Measurements from ENCODE around the gene FAM174C.
"Not testable (repeated sequence)": the region's sequence is repeated elsewhere in the genome, so short reads cannot be mapped to it uniquely, and the experiment has no call there.

The FAM174C gene

DNA sequence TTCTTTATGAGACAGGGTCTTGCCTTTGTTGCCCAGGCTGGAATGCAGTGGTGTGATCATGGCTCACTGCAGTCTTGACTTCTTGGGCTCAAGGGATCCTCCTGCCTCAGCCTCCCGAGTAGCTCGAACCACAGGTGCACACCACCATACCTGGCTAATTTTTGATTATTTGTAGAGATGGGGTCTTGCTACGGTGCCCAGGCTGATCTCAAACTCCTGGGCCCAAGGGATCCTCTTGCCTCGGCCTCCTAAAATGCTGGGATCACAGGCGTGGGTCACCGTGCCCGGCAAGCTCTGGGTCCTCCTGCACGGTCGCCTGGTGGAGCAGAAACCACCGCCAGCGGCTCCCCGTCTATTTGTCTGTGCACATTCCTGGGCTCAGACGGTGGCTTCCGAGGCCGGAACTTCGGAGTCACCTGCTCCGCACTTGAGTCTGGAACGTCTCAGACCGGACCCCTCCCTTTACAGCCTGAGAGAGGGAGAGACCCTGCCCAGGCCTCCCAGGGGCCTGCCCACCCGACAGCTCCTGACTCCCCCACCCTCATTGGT, 32.5 kb downstream of the FAM174C start:
- DNase-seq, result no peak

DNA sequence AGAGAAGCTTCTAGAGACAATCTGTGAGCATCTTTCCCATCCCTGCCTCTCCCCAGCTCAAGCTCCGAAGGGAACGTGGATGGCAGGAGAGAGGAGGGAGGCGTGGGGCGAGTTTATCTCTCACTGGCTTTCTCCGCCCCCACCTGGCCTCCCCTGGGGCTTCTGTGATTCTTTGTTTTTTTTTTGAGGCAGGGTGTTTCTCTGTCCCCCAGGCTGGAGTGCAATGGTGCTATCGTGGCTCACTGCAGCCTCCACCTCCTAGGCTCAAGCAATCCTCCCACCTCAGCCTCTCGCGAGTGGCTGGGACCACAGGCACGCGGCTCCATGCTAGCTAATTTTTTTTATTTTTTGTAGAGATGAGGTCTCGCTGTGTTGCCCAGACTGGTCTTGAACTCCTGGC, 33.4 kb downstream of the FAM174C start:
- no peak for DNase-seq

DNA sequence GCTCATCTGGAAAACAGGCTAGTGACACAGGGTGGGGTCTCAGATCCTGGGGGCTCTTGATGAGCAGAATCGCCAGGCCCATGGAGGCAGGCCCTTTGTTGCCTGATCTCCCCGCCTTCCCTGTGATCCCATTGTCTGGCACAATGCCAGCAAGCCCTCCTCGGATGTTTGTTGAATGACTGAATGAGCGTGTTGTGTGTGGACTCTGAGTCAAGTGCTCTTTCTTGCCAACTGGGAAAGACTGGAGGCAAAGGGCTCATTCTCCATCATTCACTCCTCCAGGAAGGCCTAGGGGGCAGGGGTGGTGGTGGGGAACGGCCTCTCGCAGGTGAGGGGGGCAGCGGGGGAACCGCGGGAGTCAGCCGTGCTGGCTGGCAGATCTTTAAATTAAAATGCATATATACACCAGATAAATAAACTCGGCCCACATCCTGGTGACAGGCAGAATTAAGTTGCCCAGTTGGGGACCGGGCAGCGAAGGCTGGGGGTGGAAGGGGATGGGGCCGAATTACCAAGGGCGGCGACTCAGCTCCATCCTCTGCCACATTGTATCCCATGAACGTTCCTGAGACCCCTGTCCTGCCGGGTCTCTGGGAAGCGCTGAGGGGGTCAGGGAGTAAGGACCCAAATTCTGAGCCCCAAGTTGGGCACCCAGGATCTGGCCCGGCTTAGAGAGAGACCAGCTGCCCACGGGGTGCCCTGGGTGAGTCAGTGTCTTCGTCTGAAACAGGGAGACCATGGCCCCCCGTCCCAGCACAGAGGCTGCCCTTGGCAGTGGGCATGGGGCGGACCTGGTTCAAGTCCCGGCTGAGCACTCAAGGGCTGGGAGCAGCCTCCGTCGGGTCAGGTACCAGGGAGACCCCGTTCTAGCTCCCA, 34.9 kb downstream of the FAM174C start:
- DNase-seq, result no peak

DNA sequence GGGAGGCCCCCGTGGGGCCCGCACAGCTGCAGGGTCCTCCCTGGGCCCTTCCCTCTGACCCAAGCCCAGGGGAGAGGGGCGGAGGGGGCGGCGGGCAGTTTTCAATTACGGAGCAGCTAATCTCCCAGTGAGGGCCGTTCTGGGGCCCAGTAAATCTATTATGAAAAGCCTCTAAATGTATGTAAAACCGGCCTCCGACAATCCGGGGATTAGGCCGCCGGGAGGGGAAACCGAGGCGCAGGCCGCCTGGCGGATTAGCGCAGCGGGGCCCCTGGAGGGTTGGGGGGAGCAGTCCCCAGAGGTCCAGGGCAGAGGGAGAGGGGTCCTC, 35.5 kb downstream of the FAM174C start:
- no peak for DNase-seq

DNA sequence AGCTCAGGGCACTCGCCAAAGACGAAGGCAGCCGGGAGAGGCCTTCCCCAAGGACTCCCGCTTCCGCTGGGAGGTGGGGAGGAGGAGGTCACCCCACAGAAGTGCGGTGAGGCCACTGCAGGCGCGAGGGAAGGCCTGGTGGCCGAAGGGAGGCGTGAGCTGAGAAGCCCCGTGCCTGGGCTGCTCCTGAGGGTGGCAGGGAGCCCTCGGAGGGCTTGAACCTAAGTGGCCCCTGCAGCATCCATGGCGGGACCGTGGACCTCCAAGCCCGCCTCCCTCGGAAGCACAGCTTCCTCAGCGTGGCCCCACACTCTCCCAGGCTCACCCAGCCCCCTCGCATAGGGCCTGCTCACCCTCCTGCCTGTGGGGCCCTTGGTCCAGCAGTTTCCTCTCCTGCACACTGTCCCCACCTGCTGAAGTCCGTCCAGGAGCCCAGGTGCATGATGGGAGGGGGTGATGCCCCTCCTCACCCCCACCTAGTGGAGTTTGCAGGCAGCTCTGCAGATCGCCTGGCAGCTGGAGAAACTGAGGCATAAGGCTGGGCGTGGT, 36.3 kb downstream of the FAM174C start:
- DNase-seq, result no peak

DNA sequence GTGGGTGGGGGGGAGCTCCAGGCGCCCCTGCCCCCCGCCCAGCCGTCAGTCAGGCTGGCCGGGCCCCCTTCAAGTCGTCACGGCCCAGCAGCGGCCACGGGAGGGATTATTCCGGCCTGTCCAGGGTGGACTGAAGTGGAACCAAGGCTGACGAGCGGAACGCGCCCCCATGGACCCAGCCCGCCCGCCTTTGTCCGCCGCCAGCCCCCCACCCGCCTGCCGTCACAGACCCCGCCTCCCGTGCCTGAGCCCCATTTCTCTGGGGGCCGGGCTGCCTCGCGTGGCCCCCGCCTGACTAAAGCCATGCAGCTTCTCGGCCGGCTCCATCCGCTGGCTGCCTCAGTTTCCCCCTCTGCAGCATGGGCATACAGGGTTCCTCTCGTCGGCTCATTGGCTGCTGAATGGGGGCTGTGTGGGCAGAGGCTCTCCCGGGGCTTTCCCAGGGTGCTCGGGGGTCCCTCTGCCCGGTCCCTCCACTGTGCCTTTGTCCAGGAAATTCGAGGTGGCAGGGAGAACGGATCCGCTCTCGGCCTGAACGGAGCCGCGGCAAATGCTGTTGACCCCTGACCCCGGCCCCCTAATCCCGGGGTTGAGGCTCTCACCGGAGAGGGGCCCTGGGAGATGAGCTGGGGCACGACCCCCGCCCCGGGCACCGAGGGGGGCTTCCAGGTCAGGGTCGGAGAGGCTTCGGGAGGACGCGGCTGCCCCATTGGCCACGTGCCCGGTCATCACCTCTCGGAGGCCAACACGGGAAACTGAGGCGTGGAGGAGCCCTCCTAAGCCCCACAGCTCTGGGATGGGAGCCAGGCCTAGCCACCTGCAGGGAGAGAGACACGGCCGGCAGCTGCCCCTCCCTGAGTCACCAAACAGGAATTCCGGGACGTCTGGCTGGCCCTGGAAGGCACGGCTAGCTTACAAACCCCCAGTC, 37.7 kb downstream of the FAM174C start:
- DNase-seq, result no peak

DNA sequence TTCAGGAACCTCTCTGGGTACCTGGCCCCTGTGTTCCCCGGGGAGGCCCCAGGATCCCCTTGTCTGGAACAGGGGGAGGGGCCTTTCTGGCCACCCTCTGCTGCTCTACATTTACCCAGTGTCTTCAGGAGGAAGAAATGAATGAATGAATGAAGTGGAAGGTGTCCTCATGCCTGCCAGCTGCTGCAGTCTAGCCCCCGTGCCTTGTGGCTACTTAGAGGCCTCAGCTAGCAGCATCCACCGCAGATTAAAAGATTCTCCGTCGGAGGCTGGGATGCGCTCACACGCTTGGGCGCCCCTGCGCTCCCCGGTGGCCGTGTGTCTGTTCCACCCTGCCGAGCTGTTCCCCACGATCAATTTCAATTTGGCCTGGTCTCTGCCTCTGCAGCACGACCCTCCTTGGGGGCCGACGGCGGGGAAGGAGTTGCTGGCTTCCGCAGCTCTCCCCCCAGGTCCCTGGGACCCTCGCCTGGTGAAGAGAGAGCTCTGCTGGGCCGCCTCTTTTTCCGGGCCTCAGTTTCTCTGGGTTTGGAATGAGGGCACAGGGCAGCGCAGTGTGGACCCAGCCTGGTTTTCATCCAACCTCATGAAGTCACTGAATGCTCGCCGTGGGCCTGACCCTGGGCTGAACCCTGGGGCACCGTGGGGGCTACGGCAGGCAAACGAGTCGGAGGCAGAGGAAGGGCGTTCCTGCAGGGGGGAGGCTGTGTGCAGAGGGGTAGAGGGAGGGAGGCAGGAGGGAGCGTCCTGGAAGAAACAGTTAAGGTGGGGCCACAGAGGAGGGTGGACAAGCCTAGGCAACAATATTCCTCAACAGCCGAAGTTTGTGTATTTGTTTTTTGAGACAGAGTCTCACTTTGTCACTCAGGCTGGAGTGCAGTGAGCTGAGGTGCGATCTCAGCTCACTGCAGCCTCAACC, 38.6 kb downstream of the FAM174C start:
- no peak for DNase-seq

DNA sequence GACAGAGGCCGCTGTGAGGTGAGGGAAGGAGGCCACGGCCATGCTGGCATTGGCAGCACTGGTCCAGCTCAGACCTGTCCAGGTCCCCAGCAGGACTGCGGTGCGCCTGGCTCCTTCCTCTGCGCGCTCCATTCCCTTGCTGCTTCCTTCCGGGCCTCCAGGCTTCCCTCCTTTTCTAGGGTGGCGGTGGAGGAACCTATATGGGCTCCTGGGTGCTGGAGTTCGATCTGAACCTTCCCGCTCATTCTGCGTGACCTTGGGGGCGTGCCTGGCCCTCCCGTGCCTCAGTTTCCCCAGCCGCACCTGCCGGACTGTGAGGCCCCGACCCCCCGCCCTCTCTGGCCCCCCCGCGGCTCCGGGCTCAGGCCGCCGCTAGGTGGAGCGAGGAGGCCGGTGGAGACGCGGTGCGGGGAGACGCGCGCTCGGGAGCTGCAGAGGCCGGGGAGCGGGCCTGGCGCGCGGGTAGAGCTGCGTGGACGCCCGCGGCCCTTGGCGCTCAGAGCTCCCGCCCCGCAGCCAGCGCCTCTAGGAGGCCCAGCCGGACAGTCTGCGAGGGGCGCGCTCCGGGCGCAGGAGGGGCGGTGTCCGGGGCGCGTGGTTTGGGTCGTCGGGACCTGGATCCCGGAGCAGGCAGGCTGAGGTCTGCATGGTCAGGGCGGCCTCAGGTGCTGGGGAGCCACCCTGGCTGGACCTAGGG, 40.3 kb downstream of the FAM174C start:
- peak; percentile 13 for DNase-seq

DNA sequence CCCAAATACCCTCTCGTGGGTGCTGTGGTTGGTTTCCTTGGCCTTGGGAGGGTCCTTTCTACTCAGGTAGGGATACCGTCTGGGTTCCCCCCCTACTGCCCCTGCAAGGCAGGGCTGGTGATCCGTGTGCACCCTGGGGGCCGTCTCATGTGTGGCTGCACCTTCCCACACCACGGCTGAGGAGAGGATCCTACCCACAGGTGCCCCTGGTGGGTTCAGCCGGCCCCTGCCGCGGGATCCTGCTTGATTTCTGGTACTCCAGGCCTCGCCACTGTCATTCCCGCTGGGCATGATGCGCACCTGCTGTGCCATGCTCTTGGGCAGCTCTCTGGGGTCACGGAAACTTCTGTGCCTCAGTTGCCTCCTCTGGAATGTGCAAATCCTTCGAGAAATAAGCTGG, 41.1 kb downstream of the FAM174C start:
- DNase-seq, result no peak

DNA sequence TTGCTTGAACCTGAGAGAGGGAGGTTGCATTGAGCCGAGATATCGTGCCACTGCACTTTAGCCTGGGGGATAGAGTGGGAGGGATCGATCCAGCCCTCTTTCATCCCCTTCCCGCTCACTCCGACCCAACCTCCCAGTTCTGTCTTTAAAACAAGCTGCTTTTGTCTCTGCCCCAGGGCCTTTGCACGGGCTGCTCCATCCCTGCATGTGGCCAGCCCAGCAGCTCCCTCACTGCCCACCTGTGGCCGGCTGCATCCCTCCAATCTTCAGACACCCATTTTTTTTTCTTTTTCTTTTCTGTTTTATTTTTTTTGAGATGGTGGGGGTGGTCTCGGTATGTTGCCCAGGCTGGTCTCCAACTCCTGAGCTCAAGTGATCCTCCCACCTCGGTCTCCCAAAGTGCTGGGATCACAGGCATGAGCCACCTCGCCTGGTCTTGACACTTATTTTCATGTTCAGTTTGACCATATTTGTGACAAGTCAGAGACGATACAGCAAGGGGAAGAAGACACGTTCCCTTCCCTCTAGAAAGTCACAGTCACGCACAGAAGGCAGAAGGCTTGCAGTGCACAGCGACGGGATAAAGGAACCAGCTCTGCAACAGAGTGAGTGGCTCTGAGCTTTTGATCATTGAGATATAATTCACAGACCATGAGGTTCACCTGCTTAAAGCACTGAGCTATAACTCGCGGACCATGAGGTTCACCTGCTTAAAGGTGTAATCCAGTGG, 42.1 kb downstream of the FAM174C start:
- DNase-seq, result no peak

DNA sequence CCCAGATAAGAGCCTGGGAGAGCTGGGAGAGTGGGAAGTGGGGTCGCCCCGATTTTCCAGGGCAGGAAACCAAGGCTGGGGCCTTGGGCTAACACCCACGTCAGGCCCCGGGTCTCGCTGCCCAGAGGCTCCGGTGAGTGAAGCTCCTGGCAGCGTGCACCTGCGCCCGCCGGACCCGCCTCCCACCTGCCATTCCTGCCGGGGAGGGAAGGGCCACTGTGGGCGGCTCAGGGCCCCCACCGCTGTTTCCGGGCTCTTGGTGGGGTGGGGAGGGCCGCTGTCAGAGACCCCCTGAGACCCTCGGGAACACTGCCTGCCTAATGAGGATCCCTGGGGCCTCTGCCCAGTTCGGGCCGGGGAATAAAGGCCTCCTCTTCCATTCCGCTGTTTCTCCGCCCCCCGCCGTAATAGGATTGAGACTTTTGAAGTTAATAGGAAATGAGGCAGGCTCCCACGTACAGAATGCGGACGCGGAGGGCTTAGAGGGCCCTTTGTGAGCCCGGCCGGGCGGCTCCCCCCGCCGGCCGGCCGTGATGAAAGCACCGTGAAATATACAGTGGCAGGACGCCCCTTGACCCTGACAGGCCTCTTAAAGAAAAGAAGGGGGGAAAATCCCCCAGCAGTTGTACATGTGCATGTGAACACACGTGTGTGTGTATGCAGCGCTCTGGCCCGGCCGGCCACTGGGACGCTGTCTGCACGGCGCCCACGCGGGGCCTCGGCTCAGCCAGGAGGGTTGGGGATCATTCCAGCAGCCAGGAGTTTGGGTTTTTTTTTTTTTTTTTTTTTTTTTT, 43.5 kb downstream of the FAM174C start:
- no peak for DNase-seq

DNA sequence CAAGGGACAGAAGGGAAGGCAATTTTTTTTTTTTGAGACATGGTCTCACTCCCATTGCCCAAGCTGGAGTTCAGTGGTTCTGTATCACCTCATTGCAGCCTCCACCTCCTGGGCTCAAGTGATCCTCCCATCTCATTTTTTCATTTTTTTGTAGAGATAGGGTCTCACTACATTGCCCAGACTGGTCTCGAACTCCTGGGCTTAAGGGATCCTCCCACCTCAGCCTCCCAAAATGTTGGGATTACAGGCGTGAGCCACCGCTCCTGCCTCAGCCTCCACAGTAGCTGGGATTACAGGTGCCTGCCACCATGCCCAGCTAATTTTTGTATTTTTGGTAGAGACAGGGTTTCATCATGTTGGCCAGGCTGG, 44.9 kb downstream of the FAM174C start:
- DNase-seq, result not testable (repeated sequence)

DNA sequence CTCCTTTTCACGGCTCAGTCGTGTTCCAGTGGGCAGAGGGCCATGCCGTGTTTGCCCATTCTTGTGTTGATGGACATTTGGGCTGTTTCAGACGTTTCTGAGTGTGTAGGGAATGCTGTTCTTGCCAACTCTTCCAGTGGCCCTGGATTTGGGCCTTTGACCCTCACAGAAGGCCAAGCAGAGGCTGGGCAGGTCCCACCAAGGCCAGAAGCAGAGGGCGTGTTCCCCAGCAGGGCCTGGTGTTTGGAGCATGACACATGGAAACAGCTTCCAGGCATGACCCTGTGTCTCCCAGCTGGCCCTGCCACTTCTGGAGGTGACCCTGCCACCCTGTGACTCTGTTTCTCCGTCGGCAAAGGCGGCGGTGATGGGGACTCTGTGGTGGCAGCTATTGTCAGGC, 46.2 kb downstream of the FAM174C start:
- DNase-seq, result no peak

DNA sequence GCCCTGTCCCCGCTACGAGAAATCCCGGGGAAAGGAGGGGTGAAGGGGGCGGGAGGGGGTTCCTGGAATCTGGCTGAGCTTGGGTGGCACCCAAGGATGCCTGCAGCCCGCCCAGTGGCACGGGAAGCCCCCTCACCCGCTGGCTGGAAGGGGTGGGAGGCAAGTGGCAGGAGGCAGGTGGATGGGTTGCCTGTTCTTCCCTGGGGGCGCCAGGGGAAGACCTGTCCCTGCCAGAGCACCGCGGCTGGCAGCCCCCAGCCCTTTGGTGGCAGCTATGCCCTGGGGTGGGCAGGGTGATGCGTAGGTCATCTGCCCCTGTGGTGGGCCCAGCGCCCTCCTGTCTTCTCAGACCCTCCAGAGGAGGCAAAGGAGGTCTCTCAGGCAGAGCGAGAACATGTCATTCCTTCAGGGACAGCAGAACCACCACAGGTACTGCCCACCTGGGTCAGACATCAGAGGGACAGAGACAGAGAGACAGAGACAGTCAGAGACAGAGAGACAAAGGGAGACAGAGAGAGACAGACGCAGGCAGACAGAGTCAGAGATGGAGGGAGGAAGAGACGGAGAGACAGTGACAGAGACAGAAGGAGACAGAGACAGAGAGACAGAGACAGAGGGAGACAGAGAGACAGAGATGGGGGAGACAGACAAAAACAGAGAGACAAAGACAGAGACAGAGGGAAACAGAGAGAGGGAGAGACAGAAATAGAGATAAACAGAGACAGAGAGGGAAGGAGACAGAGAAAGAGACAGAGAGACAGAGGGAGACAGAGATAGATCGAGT, 47.1 kb downstream of the FAM174C start:
- no peak for DNase-seq

DNA sequence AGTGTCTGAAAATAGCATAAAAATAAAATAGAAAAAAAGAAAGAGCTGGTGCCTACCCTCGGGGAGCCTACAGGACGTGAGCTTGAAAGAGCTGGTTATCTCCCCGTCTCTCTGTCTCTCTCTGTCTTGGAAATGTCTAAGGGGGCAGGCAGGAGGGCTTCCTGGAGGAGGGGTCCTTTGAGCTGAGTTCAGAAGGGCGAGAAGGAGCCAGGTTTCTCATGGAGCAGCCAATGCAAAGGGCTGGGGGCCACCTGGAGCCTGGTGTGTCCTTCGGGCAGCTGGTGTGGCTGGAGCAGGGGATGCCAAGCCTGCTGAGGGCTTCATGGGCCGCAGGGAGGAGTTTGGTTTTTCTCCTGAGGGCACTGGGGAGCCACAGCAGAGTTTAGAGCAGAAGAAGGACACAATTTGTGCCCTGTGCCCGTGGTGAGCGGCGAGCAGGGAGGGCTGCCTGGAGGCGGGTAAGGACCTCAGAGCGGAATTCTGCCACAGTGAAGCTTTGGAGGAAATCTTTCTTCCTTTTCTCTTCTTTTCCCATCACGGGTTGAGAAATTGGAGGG, 49.0 kb downstream of the FAM174C start:
- no peak for DNase-seq

DNA sequence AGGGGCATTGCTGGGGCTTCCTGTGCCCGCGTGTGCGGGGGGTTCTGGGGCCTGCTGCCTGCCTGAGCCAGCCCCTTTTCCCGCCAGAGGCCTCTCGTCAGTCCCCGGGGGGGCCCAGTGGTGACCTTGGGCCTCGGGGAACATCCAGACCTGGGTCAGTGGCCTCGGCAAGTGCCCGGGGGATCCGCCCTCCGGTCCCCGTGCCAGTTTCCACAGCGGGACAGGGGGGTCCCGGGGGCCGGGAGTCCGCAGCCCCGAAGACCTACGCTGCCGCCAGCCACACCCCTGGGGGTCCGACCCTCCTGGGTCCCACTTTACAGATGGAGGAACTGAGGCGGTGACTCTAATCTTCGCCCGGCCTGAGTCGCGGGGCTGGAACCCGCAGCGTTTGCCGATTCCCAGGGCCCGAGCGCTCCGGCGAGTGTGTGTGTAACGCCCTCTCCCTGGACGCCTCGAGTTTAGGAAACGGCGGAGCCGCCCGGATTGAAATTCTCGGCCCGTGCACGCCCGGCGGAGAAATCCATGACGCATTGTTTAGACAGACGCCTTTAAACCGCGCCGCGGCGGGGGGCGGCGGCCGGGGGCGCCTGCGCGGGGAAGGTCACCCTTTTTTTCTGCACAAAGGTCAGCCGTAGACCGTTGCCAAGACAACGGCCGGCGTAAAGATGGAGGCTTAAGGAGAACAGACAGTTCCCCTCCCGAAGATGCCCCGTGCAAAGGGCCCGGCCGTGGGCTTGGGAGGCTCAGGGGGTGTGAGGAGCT, 49.7 kb downstream of the FAM174C start:
- peak; percentile 26 for DNase-seq

DNA sequence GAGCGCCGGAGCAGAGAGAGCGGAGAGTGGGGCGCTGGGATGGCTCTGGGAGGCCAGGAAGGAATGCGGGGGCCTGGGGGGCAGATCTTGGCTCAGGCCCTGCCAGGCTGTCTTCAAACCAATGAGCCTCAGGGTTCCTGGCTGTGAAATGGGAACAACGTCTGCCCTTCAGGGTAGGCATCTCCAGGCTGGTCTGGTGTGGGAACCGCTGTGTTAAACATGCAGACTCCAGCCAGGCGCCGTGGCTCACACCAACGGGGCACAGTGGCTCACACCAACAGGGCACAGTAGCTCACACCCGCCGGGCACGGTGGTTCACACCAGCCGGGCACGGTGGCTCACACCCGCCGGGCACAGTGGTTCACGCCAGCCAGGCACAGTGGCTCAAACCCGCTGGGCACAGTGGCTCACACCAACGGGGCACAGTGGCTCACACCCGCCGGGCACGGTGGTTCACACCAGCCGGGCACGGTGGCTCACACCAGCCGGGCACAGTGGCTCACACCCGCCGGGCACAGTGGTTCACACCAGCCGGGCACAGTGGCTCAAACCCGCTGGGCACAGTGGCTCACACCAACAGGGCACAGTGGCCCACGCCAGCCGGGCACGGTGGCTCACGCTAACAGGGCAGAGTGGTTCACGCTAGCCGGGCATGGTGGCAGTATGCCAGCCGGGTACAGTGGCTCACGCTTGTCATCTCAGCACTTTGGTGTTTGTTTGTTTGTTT, 50.4 kb downstream of the FAM174C start:
- DNase-seq, result no peak

DNA sequence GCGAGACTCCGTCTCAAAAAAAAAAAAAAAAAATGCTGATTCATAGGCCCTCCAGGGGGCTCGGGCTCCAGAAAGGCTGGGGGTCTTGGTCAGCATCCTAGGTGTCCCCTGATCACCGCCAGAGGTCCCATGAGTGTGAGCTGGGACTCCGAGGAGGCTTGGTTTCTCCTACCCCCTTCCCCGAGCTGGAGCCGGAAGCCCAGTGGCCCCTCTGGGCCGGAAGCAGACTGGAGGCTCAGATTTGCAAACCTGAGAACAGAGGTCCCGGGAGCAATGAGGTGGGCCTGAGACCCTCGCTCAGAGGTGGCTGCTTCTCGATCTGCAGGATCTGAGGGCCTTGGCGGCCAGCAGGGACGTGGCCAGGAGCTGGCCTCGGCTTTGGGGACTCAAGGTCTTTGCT, 51.8 kb downstream of the FAM174C start:
- no peak for DNase-seq
